LoVo (cell line): ENCODE data around the gene GMFB.

Experiments
- DNase-seq: peaks from one replicate; pipeline ENCODE4 v3.0.0-alpha.2; 2016; ENCODE audit warnings: low spot score

GMFB gene

DNA sequence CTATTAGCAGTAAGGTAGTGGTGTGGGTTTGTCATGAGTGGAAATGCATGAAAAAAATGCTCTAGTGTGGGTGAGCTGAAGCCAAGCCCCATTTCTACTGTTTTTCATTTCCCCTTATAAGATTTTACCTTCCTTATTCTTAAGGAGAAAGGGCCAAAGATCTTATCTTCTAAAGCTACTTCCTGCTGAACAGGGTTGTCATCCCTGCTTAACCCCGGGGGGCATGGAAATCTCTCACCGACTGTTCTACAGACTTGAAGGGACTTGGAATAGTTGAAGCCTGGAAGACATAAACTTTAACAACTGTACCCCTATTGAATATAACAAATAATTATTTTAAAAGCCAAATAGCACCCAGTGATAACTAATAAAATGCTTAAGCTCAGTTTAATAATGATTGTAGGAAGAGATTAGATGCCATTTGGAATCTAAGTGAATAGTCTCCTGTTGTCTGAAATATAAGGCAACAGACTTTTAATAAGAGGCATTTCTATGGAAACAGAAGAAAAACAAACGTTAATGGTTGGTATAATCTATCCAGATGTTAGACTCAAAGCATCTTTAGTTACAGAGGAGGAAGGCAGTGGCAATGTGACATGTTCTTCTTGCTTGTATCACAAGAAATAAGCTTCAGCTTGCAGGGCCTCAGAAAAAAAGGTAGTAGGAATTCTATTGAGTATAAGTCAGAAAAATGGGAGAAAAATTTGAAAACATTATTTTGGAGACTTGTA, 1.8 kb upstream of the GMFB start:
- DNase-seq = peak; percentile 20

- DNase-seq = no peak
Observed at GRCh38 chr14:54489731-54490444, 1.1 kb upstream of the GMFB start.

- no peak for DNase-seq
Observed at GRCh38 chr14:54489318-54489683, 521 bp upstream of the GMFB start.

DNA sequence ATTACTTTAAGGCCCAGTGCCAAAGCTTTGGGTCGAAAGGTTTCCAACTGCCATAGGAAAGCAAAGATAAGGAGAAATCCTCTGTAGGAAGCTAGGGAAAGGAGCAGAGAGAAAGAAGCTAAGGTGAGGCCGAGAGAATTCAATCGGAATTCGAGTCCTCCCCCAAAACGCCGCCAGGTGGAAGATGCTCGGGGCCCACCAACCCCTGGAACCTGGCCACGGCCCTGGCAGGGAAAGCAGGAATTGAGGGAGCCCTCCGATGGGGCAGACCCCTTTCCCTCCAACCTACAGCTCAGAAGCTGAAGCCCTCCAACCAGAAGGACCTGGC, 498 bp downstream of the GMFB start:
- no peak for DNase-seq

DNA sequence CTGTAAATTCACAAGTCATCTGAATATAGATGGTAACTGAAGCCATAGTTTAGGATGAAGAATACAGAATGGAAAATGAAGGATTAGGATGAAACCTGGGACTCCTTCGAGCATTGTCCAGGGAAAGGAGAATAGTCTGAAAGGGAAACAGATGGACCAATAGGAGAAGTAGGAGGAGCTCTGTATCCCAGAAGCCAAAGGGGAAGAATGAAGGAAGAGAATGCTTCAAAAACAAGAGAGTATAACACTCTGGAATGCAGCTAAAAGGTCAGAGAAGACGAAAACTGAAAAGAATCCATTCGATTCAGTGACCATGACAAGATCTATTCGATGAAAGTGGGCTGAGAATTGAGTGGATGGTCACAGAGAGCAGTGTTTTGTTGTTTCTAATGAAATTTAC, 1.0 kb downstream of the GMFB start:
- DNase-seq = no peak

- DNase-seq = no peak
Observed at GRCh38 chr14:54486685-54487084, 2.1 kb downstream of the GMFB start.

DNA sequence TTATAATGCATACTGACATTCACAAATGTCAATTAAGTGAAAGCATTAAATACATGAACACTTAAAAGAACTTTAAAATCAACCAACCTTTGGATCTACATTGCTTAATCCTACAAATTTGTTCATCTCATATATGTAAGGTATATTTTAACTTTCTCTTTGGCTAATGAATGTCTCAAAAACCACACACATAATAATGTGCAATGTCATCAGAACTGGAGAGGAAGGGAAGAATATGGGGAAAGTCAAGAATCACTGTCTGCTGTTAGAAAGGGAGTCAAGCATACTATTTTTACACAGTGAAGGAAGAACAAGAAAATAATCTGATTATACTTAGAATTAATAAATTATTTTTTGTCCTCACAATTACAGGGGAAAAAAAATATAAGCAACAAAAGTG, 4.9 kb downstream of the GMFB start:
- DNase-seq = no peak

- no peak for DNase-seq
Observed at GRCh38 chr14:54483073-54483745, 5.6 kb downstream of the GMFB start.

- DNase-seq = no peak
Observed at GRCh38 chr14:54481695-54482094, 7.1 kb downstream of the GMFB start.

GRCh38 chr14:54480830-54481562, 7.8 kb downstream of the GMFB start:
- DNase-seq = no peak

DNA sequence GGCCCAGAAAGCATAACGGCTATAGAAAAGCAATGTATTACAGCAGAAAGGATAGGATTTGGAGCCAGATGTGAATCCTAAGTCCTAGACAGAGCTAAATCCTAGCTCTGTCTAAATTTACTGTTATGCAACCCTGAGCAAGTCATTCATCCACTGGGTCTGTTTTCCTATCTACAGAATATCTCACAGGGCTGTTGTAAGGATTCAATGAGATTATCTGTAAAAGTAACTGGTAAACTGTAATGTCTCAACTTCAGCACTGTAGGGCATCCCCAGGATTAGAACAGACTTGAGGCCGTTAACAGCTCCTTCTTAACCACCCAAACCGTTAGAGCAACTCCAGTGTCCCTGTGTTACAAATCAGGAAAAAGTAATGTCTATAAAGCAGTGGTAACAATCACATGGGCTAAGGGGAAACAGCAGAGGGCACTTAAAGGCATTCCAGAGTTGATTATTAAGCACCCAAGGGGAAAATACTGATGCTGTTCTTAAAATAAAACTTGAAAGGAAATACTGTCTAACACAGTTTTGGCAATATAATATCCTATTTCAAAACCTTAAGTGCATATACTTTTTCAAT, 10.1 kb downstream of the GMFB start:
- no peak for DNase-seq

DNA sequence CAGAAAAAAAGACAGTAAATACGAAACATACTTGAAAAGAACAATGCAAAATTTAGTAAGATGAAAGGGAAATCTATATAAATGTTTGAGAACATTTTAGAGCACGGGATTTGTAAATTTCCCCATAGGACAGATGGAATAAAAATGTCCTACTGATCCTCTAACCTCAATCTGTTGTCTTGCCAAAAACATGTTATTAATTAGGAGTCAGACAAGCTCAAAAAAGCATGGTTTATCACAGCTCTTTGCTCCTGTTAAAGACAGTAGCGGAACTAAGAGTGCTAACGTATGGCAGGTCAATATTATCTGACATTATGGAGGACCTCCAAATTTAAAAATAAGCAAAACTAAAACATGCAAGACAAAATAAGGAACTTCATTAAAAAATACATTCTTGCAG, 12.9 kb downstream of the GMFB start:
- DNase-seq = no peak

DNA sequence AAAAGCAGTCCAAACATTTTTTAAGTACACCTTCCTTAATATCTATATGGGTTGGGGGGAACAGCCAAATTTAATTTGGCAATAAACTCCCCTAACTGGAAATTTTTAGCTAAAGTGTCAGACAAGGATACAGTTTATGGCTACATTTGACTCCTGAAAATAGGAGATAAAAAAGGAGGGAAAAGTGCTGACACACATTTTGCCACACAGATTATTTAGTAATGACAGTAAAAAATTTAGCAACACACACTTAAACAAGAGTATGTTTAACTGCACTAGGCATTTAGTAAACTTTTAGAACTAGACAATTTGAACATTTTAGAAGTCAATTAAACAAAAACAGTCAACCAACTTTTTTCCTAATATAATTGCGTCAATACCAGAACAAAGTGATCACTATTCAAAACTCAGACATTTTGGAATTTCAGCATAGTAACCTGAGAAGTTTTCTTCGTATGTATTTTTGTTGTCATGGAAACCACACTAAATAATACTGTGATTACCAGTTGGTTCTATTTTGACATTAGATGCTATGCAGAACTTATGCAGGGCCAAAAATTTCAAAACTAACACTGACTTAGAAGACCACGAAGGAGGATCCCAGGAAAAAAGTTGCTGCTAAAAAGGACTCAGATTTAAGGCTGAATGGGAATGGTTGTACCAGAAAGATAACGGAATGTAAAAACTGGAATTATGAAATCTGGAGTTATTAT, 13.4 kb downstream of the GMFB start:
- no peak for DNase-seq

DNA sequence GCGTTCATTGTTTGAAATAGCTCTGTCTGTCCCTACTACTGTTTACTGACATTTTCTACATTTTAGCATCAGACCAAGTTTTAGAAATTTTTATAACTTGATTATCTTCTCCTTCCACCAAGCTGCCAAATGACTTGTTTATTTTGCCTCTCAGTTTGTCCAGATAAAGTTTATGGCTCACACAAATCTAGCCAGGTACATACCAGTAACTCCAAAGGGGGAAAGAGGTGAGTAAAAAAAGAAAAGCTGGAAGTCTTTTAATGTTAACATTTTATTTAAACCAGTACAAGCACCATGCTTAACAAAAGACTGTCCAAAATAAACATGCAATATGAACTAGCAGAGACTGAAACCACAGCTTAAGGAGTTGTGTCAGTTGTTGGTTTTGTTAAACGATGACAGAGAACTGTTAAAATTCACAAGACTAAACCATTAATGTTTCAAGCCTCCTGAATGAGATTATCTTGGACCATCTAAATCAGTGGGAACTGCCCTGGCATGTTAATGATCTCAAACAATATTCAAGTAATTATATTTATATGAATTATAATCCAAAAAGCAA, 14.5 kb downstream of the GMFB start:
- DNase-seq = no peak

DNA sequence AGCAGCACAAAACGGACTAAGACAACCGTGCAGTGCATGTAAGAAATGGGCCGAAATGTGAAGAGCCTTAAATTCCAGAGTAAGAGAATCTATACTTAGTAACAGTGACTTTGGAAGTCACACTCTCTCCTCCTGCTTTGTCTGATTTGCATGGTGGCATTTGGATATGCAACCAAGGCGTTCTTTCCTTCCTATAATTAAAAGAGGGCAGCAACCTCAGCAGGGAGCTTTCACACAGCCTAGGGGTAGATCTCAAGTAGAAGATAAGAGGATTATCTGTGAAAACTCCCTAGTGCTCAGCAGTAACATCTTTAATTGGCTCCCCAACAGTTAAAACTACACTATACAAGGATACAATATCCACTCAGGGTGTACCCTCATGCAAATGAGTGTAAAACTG, 16.5 kb downstream of the GMFB start:
- DNase-seq = no peak

- no peak for DNase-seq
Observed at GRCh38 chr14:54471641-54472040, 17.1 kb downstream of the GMFB start.

GRCh38 chr14:54470701-54471100, 18.1 kb downstream of the GMFB start:
- DNase-seq = peak; percentile 73

- no peak for DNase-seq
Observed at GRCh38 chr14:54467280-54467679, 21.5 kb downstream of the GMFB start.

DNA sequence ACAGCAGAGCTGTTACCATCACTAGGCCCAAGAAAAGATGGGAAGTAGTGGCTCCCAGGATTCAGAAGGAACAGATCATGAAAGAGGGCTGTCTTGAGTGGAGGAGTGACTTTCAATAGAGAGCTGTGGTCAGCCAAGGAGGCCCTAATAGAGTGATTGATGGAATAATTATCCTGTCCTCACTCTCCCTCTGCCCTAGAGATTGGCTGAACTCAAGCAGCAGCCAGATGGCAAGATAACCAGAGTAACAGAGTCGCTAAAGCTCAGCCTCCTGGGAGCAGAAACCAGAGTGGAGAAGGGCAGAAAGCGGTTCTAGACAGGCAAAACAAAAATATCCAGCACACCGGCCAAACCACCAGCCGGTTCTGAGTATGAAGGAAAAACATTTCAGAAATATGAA, 23.1 kb downstream of the GMFB start:
- no peak for DNase-seq

DNA sequence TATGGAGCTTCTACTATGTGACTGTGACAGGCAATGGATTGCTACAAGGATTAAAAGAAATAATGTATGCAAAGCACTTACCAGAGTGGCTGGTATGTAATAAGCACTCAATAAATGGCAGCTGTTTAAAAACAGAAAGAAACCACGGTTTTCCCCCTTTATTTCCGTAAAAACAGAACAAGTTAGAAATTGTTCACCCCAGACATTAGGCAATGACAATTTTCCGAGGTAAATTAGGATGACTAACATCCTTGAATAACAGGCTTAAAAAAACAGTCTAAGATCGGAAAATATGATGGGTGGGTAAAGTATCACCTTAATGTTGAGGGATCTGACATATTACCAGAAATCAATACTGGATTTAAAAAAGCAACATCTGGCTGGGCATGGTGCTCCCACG, 26.7 kb downstream of the GMFB start:
- no peak for DNase-seq

- DNase-seq = no peak
Observed at GRCh38 chr14:54459106-54459505, 29.7 kb downstream of the GMFB start.
